CD4-positive, alpha-beta memory T cell (primary cell): ENCODE data around the gene CAMSAP1. TPM values are rescaled to one million over a fixed set of nuclear protein-coding genes. Genes with fewer than 3 reads are reported as not detected.

Source experiments
- CTCF ChIA-PET: fragments of 350-600 bp; sonication (Branson Sonifier 250); formaldehyde crosslinking; loops from one replicate; lab custom pipeline; 2021; ENCODE audit warnings: inconsistent platforms; ENCODE audit not compliant: partially characterized antibody; lab: Charles Lee
- POLR2A ChIA-PET: fragments of 350-600 bp; sonication (Branson Sonifier 250); formaldehyde crosslinking; loops from one replicate; lab custom pipeline; 2021; ENCODE audit not compliant: partially characterized antibody; lab: Charles Lee
- DNase-seq, 5 donors: peaks; one replicate each; pipeline versions ENCODE4 v3.0.0 to v3.0.0-alpha.2; 2020 to 2022; ENCODE audit warnings: mixed read lengths in 1 of 5
- H3K27ac ChIP-seq: one replicate; pipeline ENCODE4 v1.7.0; 2013; ENCODE audit warnings: low read depth, low read length
- H3K27me3 ChIP-seq: 2 replicates; pipeline ENCODE4 v1.7.0; 2013; ENCODE audit warnings: mild to moderate bottlenecking, low read length, moderate library complexity; ENCODE audit not compliant: insufficient read depth
- H3K36me3 ChIP-seq: 2 replicates; pipeline ENCODE4 v1.7.0; 2013; ENCODE audit warnings: mild to moderate bottlenecking, low read length, moderate library complexity; ENCODE audit not compliant: insufficient read depth
- H3K4me1 ChIP-seq: 2 replicates; pipeline ENCODE4 v1.7.0; 2013; ENCODE audit warnings: mild to moderate bottlenecking, low read length, moderate library complexity; ENCODE audit not compliant: insufficient read depth
- H3K4me3 ChIP-seq, 2 donors: one replicate each; pipeline ENCODE4 v1.7.0; 2013; ENCODE audit warnings: low read length in 2 of 2, mild to moderate bottlenecking in 1 of 2
- H3K9me3 ChIP-seq, 2 donors: one replicate each; pipeline ENCODE4 v1.7.0; 2013; ENCODE audit warnings: low read length in 2 of 2, control low read depth in 1 of 2; ENCODE audit not compliant: control insufficient read depth in 1 of 2
- H3K27ac Mint-ChIP-seq, 7 donors: one replicate each; pipeline ENCODE4 v1.8.0; 2020 to 2021; ENCODE audit warnings: mixed read lengths in 7 of 7, mild to moderate bottlenecking in 6 of 7, inconsistent platforms in 3 of 7, moderate library complexity in 3 of 7
- H3K27me3 Mint-ChIP-seq, 2 donors: one replicate each; pipeline ENCODE4 v1.8.0; 2020 to 2021; ENCODE audit warnings: mixed read lengths in 2 of 2
- H3K36me3 Mint-ChIP-seq, 2 donors: one replicate each; pipeline ENCODE4 v1.8.0; 2020 to 2021; ENCODE audit warnings: mixed read lengths in 2 of 2, inconsistent platforms in 1 of 2, mild to moderate bottlenecking in 1 of 2
- H3K4me1 Mint-ChIP-seq, 4 donors: one replicate each; pipeline ENCODE4 v1.8.0; 2020 to 2021; ENCODE audit warnings: mixed read lengths in 4 of 4, mild to moderate bottlenecking in 1 of 4
- H3K4me3 Mint-ChIP-seq, 8 donors: one replicate each; pipeline ENCODE4 v1.8.0; 2020 to 2021; ENCODE audit warnings: mixed read lengths in 8 of 8, mild to moderate bottlenecking in 7 of 8, moderate library complexity in 6 of 8, inconsistent platforms in 3 of 8
- H3K9me3 Mint-ChIP-seq, 8 donors: one replicate each; pipeline ENCODE4 v1.8.0; 2020 to 2021; ENCODE audit warnings: mixed read lengths in 8 of 8, mild to moderate bottlenecking in 5 of 8, inconsistent platforms in 3 of 8, moderate library complexity in 1 of 8
- intact Hi-C: fragments of 100-400 bp; cut with micrococcal nuclease; formaldehyde crosslinking; loops from one replicate; pipeline ENCODE4 v1.15.1; 2023
- polyA plus RNA-seq, 2 donors: library from polyadenylated mRNA; unstranded; fragments of 300-500 nt; fragmentation: Illumina TruSeq; gene quantifications; one replicate each; pipeline ENCODE4 v1.2.3, GENCODE V29; 2021
- total RNA-seq, 2 experiments: library from RNA; stranded (reverse); gene quantifications; one replicate each; pipeline ENCODE4 v1.2.3, GENCODE V29; 2021

The CAMSAP1 gene
- total and polyA plus RNA-seq, 4 experiments from 2014 or later = 0.76 to 51.7 (median 22.5) TPM

GRCh38 chr9:135876936-135877335 is 30.4 kb downstream of the CAMSAP1 start:
- no peak for DNase-seq
- H3K27ac ChIP-seq = no peak overlapping the region
- no peaks in the 10 kb centered on the region for H3K27me3 ChIP-seq
- no peak overlapping the region for H3K4me3 Mint-ChIP-seq
- ChIA-PET POLR2A (no interaction called here), CTCF (interaction anchor here (1.5 kb wide), 1 partner anchor 12 kb away, joined by 7 read pairs; no protein-coding TSS in a partner anchor)
- H3K4me1 ChIP-seq = peaks cover 6% of the 10 kb centered on the region
- intact Hi-C loops = no loop called here
- peak overlapping the region in 2 of 7 donors; percentile 12 to 14 for H3K27ac Mint-ChIP-seq
- H3K36me3 Mint-ChIP-seq = peaks cover 4 to 8% of the 10 kb centered on the region in 2 donors
- no peaks in the 10 kb centered on the region for H3K9me3 Mint-ChIP-seq
- no peaks in the 10 kb centered on the region for H3K9me3 ChIP-seq
- no peak overlapping the region for H3K4me3 ChIP-seq
- H3K27me3 Mint-ChIP-seq = no peaks in the 10 kb centered on the region
- no peaks in the 10 kb centered on the region for H3K36me3 ChIP-seq
- H3K4me1 Mint-ChIP-seq = peaks cover 39 to 54% (median 45%) of the 10 kb centered on the region in 4 donors

DNA sequence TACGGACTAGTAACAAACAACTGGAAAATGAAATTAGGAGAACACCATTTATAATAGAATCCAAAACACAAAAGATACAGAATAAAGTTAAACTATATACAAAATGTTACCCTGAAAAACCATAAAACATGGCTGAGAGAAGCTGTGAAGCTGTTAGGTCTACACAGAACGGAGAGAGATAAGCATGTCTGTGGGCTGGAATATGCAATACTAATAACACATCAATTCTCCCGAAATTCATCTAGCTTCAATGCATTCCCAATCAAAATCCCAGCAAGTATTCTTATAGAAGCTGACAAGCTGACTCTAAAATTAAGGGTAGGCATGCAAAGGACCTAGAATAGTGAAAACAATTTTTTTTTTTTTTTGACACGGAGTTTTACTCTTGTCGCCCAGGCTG is 32.5 kb downstream of the CAMSAP1 start:
- peaks cover 6% of the 10 kb centered on the region for H3K4me1 ChIP-seq
- no peak overlapping the region for H3K27ac ChIP-seq
- Mint-ChIP-seq H3K27ac (no peak overlapping the region), H3K27me3 (no peaks in the 10 kb centered on the region), H3K4me3 (no peak overlapping the region), H3K4me1 (peaks cover 41 to 59% (median 46%) of the 10 kb centered on the region in 4 donors), H3K36me3 (peaks cover 5 to 12% of the 10 kb centered on the region in 2 donors), H3K9me3 (no peaks in the 10 kb centered on the region)
- ChIA-PET POLR2A (no interaction called here), CTCF (interaction anchor here (1.4 to 1.7 kb wide), 2 partner anchors 11 to 13 kb away, joined by 3 to 4 read pairs; no protein-coding TSS in a partner anchor)
- no peak overlapping the region for H3K4me3 ChIP-seq
- intact Hi-C loops = no loop called here
- DNase-seq = no peak
- H3K27me3 ChIP-seq = no peaks in the 10 kb centered on the region
- H3K9me3 ChIP-seq = no peaks in the 10 kb centered on the region
- H3K36me3 ChIP-seq = no peaks in the 10 kb centered on the region

GRCh38 chr9:135869909-135870308 is 37.4 kb downstream of the CAMSAP1 start:
- Histone ChIP-seq H3K27ac (no peak overlapping the region), H3K4me3 (no peak overlapping the region)

GRCh38 chr9:135865531-135865930 is 41.8 kb downstream of the CAMSAP1 start:
- no peaks in the 10 kb centered on the region for H3K9me3 ChIP-seq
- Mint-ChIP-seq H3K27me3 (no peaks in the 10 kb centered on the region), H3K36me3 (peaks cover 22 to 30% of the 10 kb centered on the region in 2 donors), H3K9me3 (no peaks in the 10 kb centered on the region), H3K4me3 (no peak overlapping the region), H3K27ac (peak overlapping the region in 3 of 7 donors; percentile 10 to 68 (median 64)), H3K4me1 (peaks cover 11 to 34% (median 18%) of the 10 kb centered on the region in 4 donors)
- DNase-seq = no peak
- POLR2A ChIA-PET = no interaction called here
- intact Hi-C loops = no loop called here
- no peaks in the 10 kb centered on the region for H3K36me3 ChIP-seq
- no peaks in the 10 kb centered on the region for H3K27me3 ChIP-seq
- H3K4me3 ChIP-seq = no peak overlapping the region
- CTCF ChIA-PET = interaction anchor here (0.9 to 3.5 kb wide), 7 partner anchors 11 to 257 kb away, joined by 3 to 13 read pairs (median 4); no protein-coding TSS in a partner anchor
- H3K27ac ChIP-seq = no peak overlapping the region
- H3K4me1 ChIP-seq = peaks cover 7% of the 10 kb centered on the region

More at GRCh38 chr9:135869909-135870308, 37.4 kb downstream of the CAMSAP1 start:
- Mint-ChIP-seq H3K36me3 (peaks cover 14 to 20% of the 10 kb centered on the region in 2 donors), H3K27ac (no peak overlapping the region), H3K27me3 (no peaks in the 10 kb centered on the region), H3K4me1 (peaks cover 22 to 29% (median 24%) of the 10 kb centered on the region in 4 donors), H3K4me3 (no peak overlapping the region), H3K9me3 (no peaks in the 10 kb centered on the region)
- ChIA-PET CTCF (no interaction called here), POLR2A (no interaction called here)
- H3K9me3 ChIP-seq = no peaks in the 10 kb centered on the region
- H3K36me3 ChIP-seq = no peaks in the 10 kb centered on the region
- no peak for DNase-seq
- intact Hi-C loops = no loop called here
- H3K4me1 ChIP-seq = no peaks in the 10 kb centered on the region
- H3K27me3 ChIP-seq = no peaks in the 10 kb centered on the region

DNA sequence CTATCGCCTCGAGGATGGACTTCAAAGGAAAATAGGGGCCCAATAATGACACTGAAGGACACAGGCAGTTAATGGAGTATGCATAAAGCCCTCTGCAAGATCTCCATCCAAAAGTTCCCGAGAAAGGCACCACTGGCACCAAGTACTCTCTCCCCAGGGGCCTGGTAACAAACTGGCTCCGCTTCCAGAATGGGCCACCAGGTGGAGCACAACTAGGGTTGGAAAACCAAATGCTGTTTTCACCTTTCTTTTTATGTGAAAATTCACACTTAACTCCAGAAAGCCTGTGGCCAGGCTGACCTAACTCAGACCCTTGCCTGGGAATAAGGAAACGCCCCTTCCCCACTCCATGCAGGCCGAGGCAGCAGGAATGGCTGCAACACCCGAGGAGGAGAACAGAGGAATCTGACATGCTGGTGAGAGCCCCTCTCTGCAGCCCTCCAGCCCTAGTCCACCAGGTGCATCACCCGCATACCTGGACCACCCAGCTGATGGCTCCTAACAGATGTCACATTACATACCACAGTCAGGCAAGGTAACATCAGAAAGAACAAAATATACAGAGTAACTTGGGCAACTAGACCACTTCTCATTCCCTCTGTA is 42.8 kb downstream of the CAMSAP1 start:
- intact Hi-C loops = loop anchor here (1.0 kb wide), 1 partner anchor 41 kb away; no protein-coding TSS in a partner anchor
- Histone ChIP-seq H3K9me3 (no peaks in the 10 kb centered on the region), H3K4me3 (no peak overlapping the region), H3K27me3 (no peaks in the 10 kb centered on the region), H3K36me3 (no peaks in the 10 kb centered on the region), H3K4me1 (peaks cover 7% of the 10 kb centered on the region), H3K27ac (no peak overlapping the region)
- H3K36me3 Mint-ChIP-seq = peaks cover 16 to 28% of the 10 kb centered on the region in 2 donors
- ChIA-PET POLR2A (no interaction called here), CTCF (interaction anchor here (0.7 to 3.5 kb wide), 14 partner anchors 10 to 258 kb away, joined by 3 to 13 read pairs (median 4); partner anchors contain the start of gene CAMSAP1)
- DNase-seq = peak; percentile 51 to 63 (median 52)
- peak overlapping the region in 3 of 7 donors; percentile 4 to 44 (median 42) for H3K27ac Mint-ChIP-seq
- no peak overlapping the region for H3K4me3 Mint-ChIP-seq
- H3K9me3 Mint-ChIP-seq = no peaks in the 10 kb centered on the region
- H3K4me1 Mint-ChIP-seq = peaks cover 12 to 26% (median 17%) of the 10 kb centered on the region in 4 donors
- no peaks in the 10 kb centered on the region for H3K27me3 Mint-ChIP-seq

DNA sequence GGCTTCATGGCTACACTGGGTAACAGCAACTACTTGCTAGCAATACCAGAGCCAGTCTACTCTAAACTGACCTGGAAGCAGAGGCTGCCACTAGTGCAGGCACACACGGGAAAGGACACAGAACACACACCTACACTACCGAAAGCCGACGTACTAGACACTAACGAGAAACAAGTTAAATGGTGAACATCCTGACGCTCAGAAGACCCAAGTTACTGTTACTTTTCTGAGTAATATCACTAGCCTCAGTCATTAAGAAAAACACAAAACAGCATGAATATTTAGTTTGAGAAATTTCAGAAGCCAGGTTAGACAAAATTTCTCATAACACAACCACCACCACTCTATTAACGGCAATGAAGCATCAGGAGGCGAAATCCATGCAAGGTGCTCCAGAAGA is 44.5 kb downstream of the CAMSAP1 start:
- Mint-ChIP-seq H3K4me3 (no peak overlapping the region), H3K27me3 (no peaks in the 10 kb centered on the region), H3K36me3 (peaks cover 25 to 35% of the 10 kb centered on the region in 2 donors), H3K9me3 (no peaks in the 10 kb centered on the region), H3K4me1 (peaks cover 10 to 25% (median 15%) of the 10 kb centered on the region in 4 donors), H3K27ac (peak overlapping the region in 1 of 7 donors; percentile 57)
- ChIA-PET CTCF (interaction anchor here (1.1 to 3.5 kb wide), 2 partner anchors 51 to 260 kb away, joined by 3 to 13 read pairs; no protein-coding TSS in a partner anchor), POLR2A (no interaction called here)
- Histone ChIP-seq H3K4me3 (no peak overlapping the region), H3K27me3 (no peaks in the 10 kb centered on the region), H3K9me3 (no peaks in the 10 kb centered on the region), H3K27ac (no peak overlapping the region), H3K36me3 (no peaks in the 10 kb centered on the region), H3K4me1 (peaks cover 7% of the 10 kb centered on the region)
- intact Hi-C loops = no loop called here
- DNase-seq = no peak

- no peak overlapping the region for H3K4me3 ChIP-seq
- H3K9me3 Mint-ChIP-seq = no peaks in the 10 kb centered on the region
- no peaks in the 10 kb centered on the region for H3K27me3 ChIP-seq
- H3K27ac ChIP-seq = no peak overlapping the region
- no peaks in the 10 kb centered on the region for H3K27me3 Mint-ChIP-seq
- no peaks in the 10 kb centered on the region for H3K4me1 ChIP-seq
- POLR2A ChIA-PET = no interaction called here
- CTCF ChIA-PET = no interaction called here
- DNase-seq = no peak
- no peaks in the 10 kb centered on the region for H3K9me3 ChIP-seq
- intact Hi-C loops = no loop called here
- H3K36me3 Mint-ChIP-seq = peaks cover 32% of the 10 kb centered on the region in 2 donors
- peaks cover 2 to 14% (median 4%) of the 10 kb centered on the region in 4 donors for H3K4me1 Mint-ChIP-seq
- peak overlapping the region in 1 of 7 donors; percentile 9 for H3K27ac Mint-ChIP-seq
- no peaks in the 10 kb centered on the region for H3K36me3 ChIP-seq
- no peak overlapping the region for H3K4me3 Mint-ChIP-seq
Measured at GRCh38 chr9:135858491-135859185, 48.7 kb downstream of the CAMSAP1 start.
